Left ventricle myocardium inferior (tissue), 1 donor: ENCODE data around the gene AMPD1. TPM values are rescaled to one million over a fixed set of nuclear protein-coding genes. Genes with fewer than 3 reads are reported as not detected.
A peak's percentile ranks its signal among the peaks of the same experiment; 100 is the strongest.

Experiments
- DNase-seq: peaks from one replicate; pipeline ENCODE4 v3.0.0-alpha.2; 2020
- H3K27ac ChIP-seq: fragments of 200-600 bp; replicated peaks from 2 replicates; pipeline ENCODE4 v1.8.0; 2021
- H3K27me3 ChIP-seq: fragments of 200-600 bp; 2 replicates; pipeline ENCODE4 v1.8.0; 2021; ENCODE audit warnings: low read depth
- H3K36me3 ChIP-seq: fragments of 200-600 bp; 2 replicates; pipeline ENCODE4 v1.8.0; 2021
- H3K4me1 ChIP-seq: fragments of 200-600 bp; 2 replicates; pipeline ENCODE4 v1.8.0; 2021
- H3K4me3 ChIP-seq: fragments of 200-600 bp; 2 replicates; pipeline ENCODE4 v1.8.0; 2021; ENCODE audit warnings: mild to moderate bottlenecking, moderate library complexity
- H3K9me3 ChIP-seq: fragments of 200-600 bp; replicated peaks from 2 replicates; pipeline ENCODE4 v1.8.0; 2021
- CTCF ChIP-seq: fragments of 200-600 bp; IDR thresholded peaks from 2 replicates; pipeline ENCODE4 v1.8.0; 2021; ENCODE audit warnings: antibody characterized with exemption, mild to moderate bottlenecking, borderline replicate concordance
- intact Hi-C: fragments of 100-400 bp; cut with micrococcal nuclease; formaldehyde crosslinking; loops from one replicate; pipeline ENCODE4 v1.11.0; 2022
- total RNA-seq: library from RNA; stranded (reverse); fragmentation: NEBNext Ultra II Directional; extraction: Animal tissue kit (Norgen Biotek cat#: 25700); gene quantifications from one replicate; pipeline ENCODE4 v1.2.1, GENCODE V29; 2021
- donor health status: DM: no; HTN: yes; CAD: no; lungs with severe emphysema.

Gene AMPD1
- total RNA-seq, 1 donor from 2014 or later, result not detected

GRCh38 chr1:114671011-114671938, 24.1 kb downstream of the AMPD1 start:
- Histone ChIP-seq H3K4me1 (peaks cover 15% of the 10 kb centered on the region), H3K36me3 (no peaks in the 10 kb centered on the region), H3K9me3 (no peaks in the 10 kb centered on the region), H3K4me3 (peak overlapping the region; percentile 83), H3K27ac (peak overlapping the region; percentile 83), H3K27me3 (peaks cover under 1% of the 10 kb centered on the region)
- TF ChIP-seq CTCF, result peak; percentile 50
- intact Hi-C loops, result no loop called here
- DNase-seq, result no peak

GRCh38 chr1:114670083-114671010, 25.0 kb downstream of the AMPD1 start:
- intact Hi-C loops, result no loop called here
- Histone ChIP-seq H3K27ac (peak overlapping the region; percentile 83), H3K9me3 (no peaks in the 10 kb centered on the region), H3K27me3 (no peaks in the 10 kb centered on the region), H3K4me3 (peak overlapping the region; percentile 83), H3K4me1 (peaks cover 15% of the 10 kb centered on the region), H3K36me3 (no peaks in the 10 kb centered on the region)
- DNase-seq, result peak; percentile 96
- TF ChIP-seq CTCF, result peak; percentile 52

GRCh38 chr1:114669562-114670082, 25.7 kb downstream of the AMPD1 start, which contains the start of gene DENND2C:
TSS of gene DENND2C (minus strand) at chr1:114670049. CDS start at chr1:114625984, 44,065 bp downstream.
- H3K9me3 ChIP-seq, result no peaks in the 10 kb centered on the region
- peaks cover 15% of the 10 kb centered on the region for H3K4me1 ChIP-seq
- no peaks in the 10 kb centered on the region for H3K36me3 ChIP-seq
- no peak for DNase-seq
- no peaks in the 10 kb centered on the region for H3K27me3 ChIP-seq
- no peak for TF ChIP-seq CTCF
- intact Hi-C loops, result no loop called here
- peak within 1 kb of the TSS; percentile 83 for H3K4me3 ChIP-seq
- peak within 1 kb of the TSS; percentile 83 for H3K27ac ChIP-seq

GRCh38 chr1:114668784-114669561, 26.4 kb downstream of the AMPD1 start:
- intact Hi-C loops, result no loop called here
- no peaks in the 10 kb centered on the region for H3K36me3 ChIP-seq
- no peak for TF ChIP-seq CTCF
- H3K9me3 ChIP-seq, result no peaks in the 10 kb centered on the region
- H3K27ac ChIP-seq, result peak overlapping the region; percentile 83
- no peaks in the 10 kb centered on the region for H3K27me3 ChIP-seq
- peak overlapping the region; percentile 83 for H3K4me3 ChIP-seq
- DNase-seq, result no peak
- peaks cover 15% of the 10 kb centered on the region for H3K4me1 ChIP-seq
